GM21576 (cell line): ENCODE results near the gene EIF4H.
"Not testable (repeated sequence)": the region's sequence is repeated elsewhere in the genome, so short reads cannot be mapped to it uniquely, and the experiment has no call there.

Experiments used
- ATAC-seq: cut with Tn5 transposase; IDR thresholded peaks from one replicate; pipeline ENCODE4 v1.9.1; 2021; ENCODE audit warnings: mild to moderate bottlenecking, moderate library complexity; ENCODE audit not compliant: unreplicated experiment

Gene EIF4H

DNA sequence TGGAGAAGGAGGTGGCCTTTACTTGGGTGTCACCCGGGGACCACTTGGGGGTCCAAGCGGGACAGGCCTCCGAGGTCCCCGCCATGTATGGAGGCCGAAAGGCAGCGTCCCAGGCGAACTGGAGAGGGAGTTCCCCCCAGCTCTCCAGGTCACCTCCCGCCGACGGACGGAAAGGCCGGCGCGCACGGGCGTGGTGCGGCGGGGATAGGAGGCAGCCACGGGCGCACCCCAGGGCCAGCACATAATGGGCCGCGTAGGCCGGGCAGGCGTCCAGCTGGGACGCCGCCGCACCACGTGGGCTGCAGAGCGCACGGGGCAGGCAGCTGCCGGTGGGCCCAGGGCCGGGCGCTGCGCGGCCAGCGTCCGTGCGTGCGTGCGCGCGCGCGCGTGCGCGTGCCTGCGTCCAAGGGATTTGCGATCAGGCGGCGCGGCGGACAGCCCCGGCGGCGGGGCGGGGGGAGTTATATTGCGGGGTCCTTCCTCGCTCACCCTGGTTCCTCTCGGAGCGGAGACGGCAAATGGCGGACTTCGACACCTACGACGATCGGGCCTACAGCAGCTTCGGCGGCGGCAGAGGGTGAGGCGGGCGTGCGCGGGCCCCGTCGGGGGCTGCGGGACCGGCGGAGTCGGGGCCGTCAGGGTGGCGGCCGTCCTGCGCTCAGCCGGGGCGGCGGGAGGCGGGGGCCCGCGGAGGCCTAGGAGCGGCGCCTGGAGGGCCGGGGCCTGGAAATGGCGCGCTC is at the start of gene EIF4H:
Gene EIF4H (plus strand): TSS at position 491 of the 740 bp plus-strand sequence. CDS start 28 bp downstream, at position 519.
- ATAC-seq = peak; percentile 76

DNA sequence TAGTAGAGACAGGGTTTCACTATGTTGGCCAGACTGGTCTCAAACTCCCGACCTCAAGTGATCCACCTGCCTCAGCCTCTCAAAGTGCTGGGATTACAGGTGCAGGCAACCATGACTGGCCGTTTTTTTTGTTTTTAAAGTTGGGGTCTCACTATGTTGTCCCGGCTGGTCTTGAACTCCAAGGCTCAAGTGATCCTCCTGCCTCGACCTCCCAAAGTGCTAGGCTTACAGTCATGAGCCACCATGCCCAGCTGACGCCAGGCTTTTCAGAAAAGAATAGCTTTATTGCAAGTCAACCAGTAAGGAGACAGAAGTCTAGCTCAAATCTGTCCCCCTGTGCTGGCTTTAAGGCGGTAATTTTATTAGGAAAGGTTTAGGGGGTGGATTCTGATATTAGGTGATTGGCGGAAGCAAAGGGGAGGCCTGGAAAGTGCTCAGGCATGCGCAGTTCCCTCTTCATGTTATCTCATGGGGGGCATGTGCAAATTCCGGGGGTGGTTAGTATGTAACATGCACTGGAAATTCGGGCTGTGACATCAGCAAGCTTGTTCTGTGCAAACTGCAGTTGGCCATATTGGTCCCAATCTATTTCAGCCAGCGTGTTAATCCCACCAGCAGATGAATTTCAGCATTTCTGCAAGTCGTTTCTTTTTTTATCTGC is 47.8 kb upstream of the EIF4H start:
- no peak for ATAC-seq

DNA sequence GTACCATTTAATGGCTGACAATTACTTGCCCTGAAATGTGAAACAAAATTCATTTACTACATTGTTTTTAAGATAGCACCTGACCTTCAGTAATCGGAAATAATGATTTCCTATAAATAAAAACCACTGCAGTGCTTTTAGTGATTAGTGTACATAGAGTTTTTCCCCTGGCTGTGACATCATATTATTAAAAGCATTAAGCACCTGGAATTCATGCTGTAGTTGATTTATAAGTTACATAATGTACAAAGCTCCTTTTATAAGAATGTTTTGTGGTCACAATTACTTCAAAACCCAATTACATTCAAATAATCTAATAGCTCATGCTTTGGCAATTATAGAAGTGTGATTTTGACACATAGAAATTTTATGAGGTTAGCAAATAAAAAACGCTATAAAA is 44.3 kb upstream of the EIF4H start:
- no peak for ATAC-seq

DNA sequence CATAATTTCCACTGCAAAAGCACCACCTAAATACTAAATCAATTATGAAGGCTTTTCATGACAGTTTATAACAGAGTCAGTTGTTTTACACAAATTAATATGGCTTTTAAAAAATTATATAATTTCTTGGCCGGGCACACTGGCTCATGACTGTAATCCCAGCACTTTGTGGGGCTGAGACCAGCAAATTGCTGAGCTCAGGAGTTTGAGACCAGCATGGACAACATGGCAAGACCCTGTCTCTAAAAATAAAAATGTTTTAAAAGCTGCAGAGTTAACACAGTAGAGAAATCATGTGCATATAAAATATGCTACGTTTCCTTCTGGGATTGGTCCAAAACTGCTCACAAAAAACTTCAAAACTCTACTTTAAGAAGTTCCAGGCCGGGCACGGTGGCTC is 43.6 kb upstream of the EIF4H start:
- ATAC-seq = no peak

DNA sequence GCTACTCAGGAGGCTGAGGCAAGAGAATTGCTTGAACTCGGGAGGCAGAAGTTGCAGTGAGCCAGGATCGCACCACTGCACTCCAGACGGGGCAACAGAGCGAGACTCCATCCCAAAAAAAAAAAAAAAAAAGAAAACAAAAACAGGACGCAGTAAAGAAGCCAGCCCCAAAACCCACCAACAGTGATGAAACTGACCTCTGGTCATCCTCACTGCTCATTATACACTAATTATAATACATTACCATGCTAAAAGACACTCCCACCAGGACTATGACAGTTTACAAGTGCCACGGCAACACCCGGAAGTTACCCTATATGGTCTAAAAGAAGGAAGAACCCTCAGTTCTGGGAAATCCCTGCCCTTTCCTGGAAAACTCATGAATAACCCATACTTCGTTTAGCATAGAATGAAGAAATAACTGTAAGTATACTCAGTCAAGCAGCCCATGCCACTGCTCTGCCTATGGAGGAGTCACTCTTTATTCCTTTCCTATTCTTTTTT is 40.0 kb upstream of the EIF4H start:
- ATAC-seq = no peak

DNA sequence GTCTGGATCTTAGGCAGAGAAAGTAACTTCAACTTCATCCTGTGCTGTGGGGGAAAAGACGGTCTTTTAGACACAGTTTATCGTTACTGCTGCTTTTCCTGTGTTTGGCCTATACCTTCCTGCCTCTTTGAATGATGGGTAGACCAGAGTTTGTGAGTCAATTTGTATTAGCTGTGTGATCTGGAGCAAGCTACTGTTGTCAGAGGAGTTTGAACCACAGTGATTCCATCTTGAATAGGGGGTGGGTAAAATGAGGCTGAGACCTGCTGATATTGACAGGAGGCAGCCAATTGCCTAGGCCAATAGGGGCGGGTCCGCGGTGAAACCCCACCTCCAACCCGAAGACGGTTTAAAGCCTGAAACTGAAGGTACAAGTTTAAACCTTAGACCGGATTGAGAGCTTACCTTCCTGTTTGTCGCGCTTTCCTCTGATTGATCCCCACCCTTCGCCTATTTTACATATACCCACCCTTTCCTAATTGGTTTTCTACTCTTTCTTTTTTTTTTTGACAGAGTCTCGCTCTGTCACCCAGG is 35.8 kb upstream of the EIF4H start:
- ATAC-seq = no peak

DNA sequence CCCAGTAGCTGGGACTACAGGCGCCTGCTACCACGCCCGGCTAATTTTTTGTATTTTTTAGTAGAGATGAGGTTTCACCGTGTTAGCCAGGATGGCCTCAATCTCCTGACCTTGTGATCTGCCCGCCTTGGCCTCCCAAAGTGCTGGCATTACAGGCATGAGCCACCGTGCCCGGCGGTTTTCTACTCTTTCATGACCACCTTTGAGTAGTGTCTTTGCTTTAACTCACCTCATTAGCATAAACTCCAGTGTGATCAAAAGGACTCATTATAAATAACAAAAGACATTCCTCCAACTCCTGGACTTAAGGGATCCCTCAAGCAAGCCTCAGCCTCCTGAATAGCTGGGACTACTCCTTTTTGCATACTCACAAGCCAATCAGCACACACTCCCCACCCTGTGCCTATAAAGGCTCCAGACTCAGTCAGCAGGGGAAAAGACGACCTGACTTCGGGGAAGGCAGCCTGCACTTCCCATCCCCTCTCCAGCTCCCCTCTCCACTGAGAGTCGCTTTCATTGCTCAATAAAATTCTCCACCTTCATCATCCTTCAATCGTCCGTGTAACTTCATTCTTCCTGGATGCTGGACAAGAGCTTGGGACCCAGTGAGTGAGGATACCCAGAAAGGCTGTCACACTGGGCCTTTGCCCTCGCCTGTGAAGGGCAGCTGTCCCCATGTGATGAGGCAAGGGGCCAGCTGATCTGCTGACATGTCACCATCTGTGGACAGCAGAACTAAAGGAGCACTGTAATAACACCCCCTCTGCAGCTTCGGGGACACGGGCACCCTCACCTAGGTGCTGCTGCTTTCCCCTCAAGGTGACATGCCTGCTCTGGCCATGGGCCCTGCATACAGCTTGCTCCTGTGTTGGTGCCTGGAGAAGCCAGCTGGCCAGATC is 35.0 kb upstream of the EIF4H start:
- no peak for ATAC-seq

DNA sequence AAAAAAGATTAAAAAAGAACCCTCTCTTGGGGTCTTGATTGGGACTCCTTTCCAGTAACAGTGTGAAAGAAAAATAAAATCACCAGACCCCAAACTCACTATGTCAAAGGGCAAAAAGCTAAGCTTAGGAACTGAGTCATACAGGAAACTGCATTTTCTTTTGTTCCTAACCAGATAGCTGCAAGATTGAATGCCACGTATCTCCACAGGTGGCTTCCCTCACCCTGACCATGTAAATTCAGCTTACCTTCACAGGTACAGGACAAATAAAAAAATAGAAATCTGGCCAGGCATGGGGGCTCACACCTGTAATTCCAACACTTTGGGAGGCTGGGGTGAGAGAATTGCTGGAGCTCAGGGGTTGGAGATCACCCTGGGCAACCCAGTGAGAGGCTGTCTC is 32.5 kb upstream of the EIF4H start:
- ATAC-seq = no peak

DNA sequence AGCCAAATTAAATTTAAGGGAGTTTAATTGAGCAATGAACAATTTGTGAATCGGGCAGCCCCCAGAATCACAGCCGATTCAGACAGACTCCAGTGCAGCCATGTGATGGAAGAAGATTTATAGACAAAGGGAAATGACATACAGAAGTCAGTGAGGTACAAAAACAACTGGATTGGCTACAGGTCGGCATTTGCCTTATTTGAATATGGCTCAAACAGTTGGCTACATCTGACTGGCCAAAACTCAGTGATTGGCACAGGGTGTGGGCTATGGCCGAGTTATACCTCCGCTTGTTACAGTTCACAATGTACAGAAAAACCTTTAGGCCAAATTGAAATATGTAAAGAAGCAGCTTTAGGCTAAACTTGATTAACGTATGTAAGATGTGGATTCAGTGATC is 30.8 kb upstream of the EIF4H start:
- ATAC-seq = no peak

DNA sequence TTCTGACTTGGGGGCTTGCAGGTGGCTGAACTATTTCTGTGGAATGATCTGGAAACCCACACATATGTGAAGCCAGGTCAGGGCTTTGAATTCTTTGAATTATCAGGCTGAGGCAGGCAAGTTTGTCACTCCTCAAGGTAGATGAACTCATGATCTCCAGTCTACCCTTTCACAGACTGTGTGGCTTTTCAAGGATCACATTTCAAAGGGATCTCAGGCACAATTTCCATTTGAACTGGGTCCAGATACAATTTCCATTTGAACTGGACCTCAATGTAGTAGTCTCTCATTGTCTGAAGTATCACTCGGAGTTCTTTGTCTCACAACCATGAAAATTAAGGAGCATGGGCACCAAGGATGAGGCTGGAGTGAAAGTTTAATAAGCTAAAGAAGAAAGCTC is 25.7 kb upstream of the EIF4H start:
- no peak for ATAC-seq

DNA sequence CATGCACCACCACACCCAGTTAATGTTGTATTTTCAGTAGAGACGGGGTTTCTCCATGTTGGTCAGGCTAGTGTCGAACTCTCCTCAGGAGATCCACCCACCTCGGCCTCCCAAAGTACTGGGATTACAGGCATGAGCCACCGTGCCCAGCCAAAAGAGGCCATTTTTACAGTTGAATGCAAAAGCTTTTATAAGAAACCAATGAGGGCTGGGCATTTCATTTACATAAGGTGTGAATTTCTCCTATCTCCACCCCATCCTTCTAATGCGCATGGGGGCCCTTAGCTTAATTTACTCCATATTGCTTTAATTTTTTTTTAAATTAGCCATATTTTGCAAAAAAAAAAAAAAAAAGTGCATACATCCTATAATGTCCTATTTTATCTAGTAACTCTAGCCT is 25.1 kb upstream of the EIF4H start:
- ATAC-seq = no peak

DNA sequence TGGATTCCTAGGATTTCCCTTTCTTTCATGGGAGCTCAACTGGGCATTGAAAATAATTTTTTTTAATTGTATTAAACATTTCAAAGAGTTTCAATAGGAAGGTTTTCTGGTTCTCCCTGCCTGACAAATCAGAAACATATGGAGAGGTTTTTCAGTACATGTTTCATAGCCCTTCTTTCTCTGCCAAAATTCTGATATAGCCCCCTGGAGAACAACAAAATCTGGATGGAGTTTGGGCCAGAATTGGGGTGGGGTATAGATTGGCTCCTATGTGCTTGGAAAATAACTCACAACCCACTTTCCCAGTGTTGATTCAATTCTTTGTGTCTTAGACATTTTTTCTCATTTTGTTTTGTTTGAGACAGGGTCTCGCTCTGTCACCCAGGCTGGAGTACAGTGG is 24.6 kb upstream of the EIF4H start:
- no peak for ATAC-seq

DNA sequence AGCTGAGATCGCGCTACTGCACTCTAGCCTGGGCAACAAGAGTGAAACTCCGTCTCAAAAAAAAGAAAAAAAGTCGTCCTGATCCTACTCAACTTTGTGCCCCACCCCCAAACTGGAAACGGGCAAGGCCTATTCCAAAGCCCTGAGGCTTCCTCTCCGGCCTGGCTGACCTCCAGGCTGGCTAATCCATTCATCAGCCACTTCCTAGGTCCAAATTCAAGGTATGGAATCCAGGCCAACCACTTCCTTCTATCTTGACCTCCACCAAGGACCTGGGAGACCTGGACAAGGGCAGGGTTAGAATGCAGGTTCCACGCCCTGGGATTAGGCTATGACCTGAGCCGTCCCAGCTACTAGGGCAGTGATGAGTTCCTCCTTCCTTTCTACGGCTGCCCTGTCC is 20.4 kb upstream of the EIF4H start:
- ATAC-seq = no peak

DNA sequence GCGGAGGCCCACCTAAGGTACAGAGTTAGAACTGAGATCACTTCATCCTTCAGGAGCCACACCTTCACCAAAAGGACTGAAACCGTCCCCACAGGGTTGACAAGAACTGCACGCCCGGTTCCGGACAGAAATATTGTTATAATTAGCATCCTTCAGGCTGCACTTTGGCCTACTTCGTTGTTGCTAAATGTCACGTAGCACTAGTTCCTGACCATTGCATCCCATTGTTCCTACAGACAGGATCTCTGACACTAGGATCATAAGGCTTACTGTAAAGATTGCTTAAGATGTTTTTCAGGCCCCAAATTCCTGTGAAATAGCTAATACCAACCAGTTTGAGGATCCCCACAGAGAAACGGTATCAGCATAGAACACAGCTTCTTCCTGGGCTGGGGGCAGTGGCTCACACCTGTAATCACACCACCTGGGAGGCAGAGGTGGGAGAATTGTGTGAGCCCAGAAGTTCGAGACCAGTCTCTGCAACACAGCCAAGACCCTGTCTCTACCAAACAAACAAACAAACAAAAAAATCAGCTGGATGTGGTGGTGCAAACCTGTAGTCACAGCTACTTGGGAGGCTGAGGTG is 18.3 kb upstream of the EIF4H start:
- ATAC-seq = no peak

DNA sequence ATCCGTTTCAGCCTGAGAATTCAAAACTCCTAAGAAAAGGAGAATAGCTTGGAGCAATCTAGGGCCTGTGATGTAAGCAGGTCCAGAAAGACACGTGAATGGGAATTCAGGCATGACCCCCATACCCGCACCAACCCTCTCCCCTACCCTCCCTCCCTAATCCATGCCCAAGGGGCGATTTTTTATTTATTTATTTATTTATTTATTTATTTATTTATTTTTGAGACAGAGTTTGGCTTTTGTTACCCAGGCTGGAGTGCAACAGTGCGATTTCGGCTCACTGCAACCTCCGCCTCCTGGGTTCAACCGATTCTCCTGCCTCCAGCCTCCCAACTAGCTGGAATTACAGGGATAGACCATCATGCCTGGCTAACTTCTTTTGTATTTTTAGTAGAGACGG is 16.6 kb upstream of the EIF4H start:
- no peak for ATAC-seq

DNA sequence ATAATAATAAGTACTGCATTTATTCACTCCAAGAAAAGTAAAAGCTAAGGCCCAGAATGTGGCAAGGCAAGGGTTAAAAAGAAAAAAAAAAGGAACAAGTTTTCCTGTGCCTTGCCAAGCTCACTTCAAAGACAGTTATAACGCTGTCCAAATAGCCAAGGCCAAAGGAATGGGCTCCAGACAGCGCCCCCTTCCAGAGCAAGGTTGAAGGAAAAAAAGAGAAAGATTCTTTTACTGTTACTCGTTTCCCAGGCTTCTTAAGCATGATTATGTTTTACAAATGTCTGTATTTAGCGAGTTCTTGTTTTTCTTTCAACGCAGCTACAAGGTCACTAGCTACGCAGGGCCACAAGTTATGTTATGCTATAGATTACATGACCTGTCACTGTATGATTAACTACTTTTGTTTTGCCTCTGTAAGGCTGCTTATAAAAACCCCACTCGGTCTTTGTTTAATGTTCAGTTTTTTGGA is 9.1 kb upstream of the EIF4H start:
- no peak for ATAC-seq

DNA sequence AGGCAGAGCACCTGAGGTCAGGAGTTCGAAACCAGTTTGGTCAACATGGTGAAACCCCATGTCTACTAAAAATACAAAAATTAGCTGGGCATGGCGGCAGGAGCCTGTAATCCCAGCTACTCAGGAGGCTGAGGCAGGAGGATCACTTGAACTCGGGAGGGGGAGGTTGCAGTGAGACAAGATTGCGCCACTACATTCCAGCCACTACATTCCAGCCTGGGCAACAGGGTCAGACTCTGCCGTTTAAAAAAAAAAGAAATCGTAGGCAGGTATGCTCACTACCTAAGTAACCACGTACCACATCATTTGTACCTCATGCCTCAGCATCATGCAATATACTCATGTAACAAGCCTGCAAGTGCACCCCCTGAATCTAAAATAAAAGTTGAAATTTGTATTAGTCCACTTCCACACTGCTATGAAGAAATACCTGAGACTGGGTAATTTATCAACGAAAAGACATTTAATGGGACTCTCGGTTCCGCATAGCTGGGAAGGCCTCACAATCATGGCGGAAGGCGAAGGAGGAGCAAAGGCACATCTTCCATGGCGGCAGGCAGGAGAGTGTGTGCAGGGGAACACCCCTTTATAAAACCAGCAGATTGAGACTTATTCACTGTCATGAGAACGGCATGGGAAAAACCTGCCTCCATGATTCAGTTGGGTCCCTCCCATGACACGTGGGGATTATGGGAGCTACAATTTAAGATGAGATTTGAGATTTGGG is 8.1 kb upstream of the EIF4H start:
- no peak for ATAC-seq

DNA sequence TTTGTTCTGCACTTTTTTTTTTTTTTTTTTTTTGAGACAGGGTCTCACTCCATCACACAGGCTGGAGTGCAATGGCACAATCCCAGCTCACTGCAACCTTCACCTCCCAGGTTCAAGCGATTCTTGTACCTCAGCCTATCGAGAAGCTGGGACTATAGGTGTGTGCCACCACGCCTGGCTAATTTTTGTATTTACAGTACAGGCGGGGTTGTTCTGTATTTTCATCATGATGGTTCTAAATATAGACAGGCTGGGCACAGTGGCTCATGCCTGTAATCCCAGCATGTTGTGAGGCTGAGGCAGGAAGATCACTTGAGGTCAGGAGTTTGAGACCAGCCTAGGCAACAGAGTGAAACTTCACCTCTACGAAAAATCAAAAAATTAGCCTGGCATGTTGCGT is 6.8 kb upstream of the EIF4H start:
- ATAC-seq = not testable (repeated sequence)

DNA sequence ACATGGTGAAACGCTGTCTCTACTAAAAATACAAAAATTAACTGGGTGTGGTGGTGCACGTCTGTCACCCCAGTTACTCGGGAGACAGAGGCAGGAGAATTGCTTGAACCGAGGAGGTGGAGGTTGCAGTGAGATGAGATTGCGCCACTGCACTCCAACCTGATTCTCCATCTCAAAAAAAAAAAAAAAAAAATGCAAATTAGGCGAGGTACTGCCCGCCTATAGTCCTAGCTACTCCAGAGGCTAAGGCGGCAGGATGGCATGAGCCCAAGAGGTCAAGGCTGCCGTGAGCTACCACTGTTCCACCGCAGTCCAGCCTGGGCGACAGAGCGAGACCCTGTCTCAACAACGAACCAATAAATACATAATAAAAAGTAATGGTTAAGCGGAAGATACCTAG is 1.1 kb upstream of the EIF4H start:
- ATAC-seq = no peak

DNA sequence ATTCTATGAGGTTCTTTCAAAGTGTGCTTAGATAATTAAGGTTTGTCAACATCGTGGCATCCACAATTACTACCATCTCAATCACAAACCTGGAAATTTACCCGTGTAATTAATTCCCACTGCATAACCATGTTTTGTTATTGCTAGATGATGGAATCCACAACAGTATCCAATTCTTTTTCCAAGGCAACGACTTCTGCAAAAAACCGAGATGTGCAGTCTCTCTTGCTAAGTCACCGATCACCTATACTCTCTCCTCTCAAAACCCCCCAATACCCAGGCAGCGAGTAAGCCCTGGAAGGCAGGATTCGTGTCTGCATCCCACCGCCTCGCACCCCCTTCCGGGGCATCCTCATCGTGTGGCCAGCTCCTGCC is 678 bp upstream of the EIF4H start:
- ATAC-seq = no peak
